GM12864 (cell line): ENCODE measurements around the gene SOBP.

ENCODE experiments used
- DNase-seq: peaks from one replicate; pipeline ENCODE4 v3.0.0-alpha.2; 2011; ENCODE audit warnings: low read depth
- H3K4me3 ChIP-seq: 2 replicates; pipeline ENCODE4 v1.5.1; 2011; ENCODE audit warnings: mild to moderate bottlenecking, low read depth, low read length, control low read depth
- TF ChIP-seq, protein P1 (sequence below): IDR thresholded peaks from 2 replicates; pipeline ENCODE4 v1.5.1; 2011; ENCODE audit warnings: low read depth, mild to moderate bottlenecking, moderate library complexity, low read length, control low read depth, inconsistent platforms; ENCODE audit errors: missing control alignments

SOBP gene

DNA sequence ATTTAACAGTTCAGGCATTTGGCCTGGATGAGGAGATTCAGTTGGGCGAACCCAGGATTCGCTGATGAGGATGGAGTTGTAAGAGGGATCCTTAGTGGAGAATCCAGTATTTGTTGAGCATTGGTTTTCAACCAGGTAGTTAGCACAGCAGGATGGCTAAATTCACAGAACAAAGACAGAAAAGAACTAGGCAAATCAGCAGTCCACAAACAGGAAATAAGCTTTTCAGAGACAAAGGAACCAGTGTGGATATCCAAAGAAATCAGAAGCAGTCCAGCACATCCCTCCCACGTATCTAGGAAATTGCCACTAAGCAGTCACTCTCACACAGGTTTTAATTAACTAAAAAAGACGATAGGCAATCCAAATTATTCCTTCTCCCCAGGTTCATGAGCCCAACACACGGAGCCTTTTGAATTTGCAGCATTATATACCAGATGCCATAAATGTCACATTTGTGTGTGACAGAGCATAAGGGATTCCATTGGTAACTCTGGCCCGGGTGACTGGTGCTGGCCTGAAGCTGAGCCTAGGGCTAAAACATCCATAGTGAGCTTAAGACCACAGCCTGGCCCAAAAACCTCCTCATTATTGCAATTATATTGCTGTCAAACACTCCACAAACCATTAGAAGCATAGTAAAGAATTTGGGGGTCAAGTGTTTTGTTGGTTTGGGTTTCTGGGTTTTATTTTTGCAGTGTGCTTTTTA, 131.5 kb downstream of the SOBP start:
- TF ChIP-seq, protein P1, sequence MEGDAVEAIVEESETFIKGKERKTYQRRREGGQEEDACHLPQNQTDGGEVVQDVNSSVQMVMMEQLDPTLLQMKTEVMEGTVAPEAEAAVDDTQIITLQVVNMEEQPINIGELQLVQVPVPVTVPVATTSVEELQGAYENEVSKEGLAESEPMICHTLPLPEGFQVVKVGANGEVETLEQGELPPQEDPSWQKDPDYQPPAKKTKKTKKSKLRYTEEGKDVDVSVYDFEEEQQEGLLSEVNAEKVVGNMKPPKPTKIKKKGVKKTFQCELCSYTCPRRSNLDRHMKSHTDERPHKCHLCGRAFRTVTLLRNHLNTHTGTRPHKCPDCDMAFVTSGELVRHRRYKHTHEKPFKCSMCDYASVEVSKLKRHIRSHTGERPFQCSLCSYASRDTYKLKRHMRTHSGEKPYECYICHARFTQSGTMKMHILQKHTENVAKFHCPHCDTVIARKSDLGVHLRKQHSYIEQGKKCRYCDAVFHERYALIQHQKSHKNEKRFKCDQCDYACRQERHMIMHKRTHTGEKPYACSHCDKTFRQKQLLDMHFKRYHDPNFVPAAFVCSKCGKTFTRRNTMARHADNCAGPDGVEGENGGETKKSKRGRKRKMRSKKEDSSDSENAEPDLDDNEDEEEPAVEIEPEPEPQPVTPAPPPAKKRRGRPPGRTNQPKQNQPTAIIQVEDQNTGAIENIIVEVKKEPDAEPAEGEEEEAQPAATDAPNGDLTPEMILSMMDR: no peak
- no peak overlapping the region for H3K4me3 ChIP-seq
- no peak for DNase-seq

DNA sequence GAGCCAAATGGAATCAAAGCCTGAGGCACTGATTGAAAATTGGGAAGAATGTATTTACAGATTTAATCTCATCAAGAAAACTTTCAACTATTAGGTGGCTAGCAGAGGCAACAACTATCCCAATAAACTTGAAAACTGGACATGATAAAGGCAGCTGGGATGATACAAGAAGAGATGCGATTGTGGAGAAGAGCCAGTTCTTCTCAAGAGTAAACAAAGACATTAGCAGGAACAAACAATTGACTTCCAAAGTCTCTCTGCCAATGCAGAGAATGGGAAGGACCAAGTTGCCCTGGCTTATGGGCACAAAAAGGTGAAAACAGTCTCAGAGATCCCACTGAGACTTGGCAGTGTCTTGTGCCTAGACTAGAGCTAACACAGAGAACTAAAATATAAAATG, 132.4 kb downstream of the SOBP start:
- TF ChIP-seq, protein P1: no peak
- DNase-seq: no peak
- H3K4me3 ChIP-seq: no peak overlapping the region

- H3K4me3 ChIP-seq: no peak overlapping the region
- TF ChIP-seq, protein P1: no peak
- no peak for DNase-seq
These were observed 134.1 kb downstream of the SOBP start for GRCh38 chr6:107624050-107624449.

- TF ChIP-seq, protein P1: no peak
- no peak overlapping the region for H3K4me3 ChIP-seq
- no peak for DNase-seq
These were observed 134.6 kb downstream of the SOBP start for GRCh38 chr6:107624541-107624940.

GRCh38 chr6:107625264-107625663, 135.3 kb downstream of the SOBP start:
- TF ChIP-seq, protein P1: no peak
- no peak overlapping the region for H3K4me3 ChIP-seq
- DNase-seq: no peak

GRCh38 chr6:107626645-107627044, 136.7 kb downstream of the SOBP start:
- TF ChIP-seq, protein P1: no peak
- no peak for DNase-seq
- H3K4me3 ChIP-seq: no peak overlapping the region

GRCh38 chr6:107627969-107628368, 138.1 kb downstream of the SOBP start:
- TF ChIP-seq, protein P1: no peak
- H3K4me3 ChIP-seq: no peak overlapping the region
- DNase-seq: no peak
